GM04504 (cell line): ENCODE data around the gene SNX25.
"Not testable (repeated sequence)": the region's sequence is repeated elsewhere in the genome, so short reads cannot be mapped to it uniquely, and the experiment has no call there.

Source experiments
- DNase-seq: peaks from one replicate; pipeline ENCODE4 v3.0.0-alpha.2; 2012; ENCODE audit warnings: low read depth

The SNX25 gene

GRCh38 chr4:185235119-185235842, 25.9 kb downstream of the SNX25 start:
- no peak for DNase-seq

- DNase-seq = no peak
These were observed 26.6 kb downstream of the SNX25 start for GRCh38 chr4:185235843-185236503.

GRCh38 chr4:185237175-185237574, 27.8 kb downstream of the SNX25 start:
- DNase-seq = no peak

- no peak for DNase-seq
These were observed 28.9 kb downstream of the SNX25 start for GRCh38 chr4:185238215-185238681.

- DNase-seq = no peak
These were observed 29.4 kb downstream of the SNX25 start for GRCh38 chr4:185238750-185239149.

GRCh38 chr4:185240486-185240885, 31.1 kb downstream of the SNX25 start:
- not testable (repeated sequence) for DNase-seq

GRCh38 chr4:185242749-185243533, 33.5 kb downstream of the SNX25 start:
- DNase-seq = no peak

- no peak for DNase-seq
These were observed 34.5 kb downstream of the SNX25 start for GRCh38 chr4:185243879-185244278.

GRCh38 chr4:185244763-185245162, 35.4 kb downstream of the SNX25 start:
- no peak for DNase-seq

GRCh38 chr4:185246453-185246852, 37.1 kb downstream of the SNX25 start:
- DNase-seq = no peak

- DNase-seq = no peak
These were observed 37.8 kb downstream of the SNX25 start for GRCh38 chr4:185247151-185247550.

- DNase-seq = no peak
These were observed 39.1 kb downstream of the SNX25 start for GRCh38 chr4:185248393-185249039.

GRCh38 chr4:185249105-185249504, 39.7 kb downstream of the SNX25 start:
- no peak for DNase-seq

GRCh38 chr4:185254434-185254833, 45.0 kb downstream of the SNX25 start:
- no peak for DNase-seq

GRCh38 chr4:185255868-185256267, 46.5 kb downstream of the SNX25 start:
- DNase-seq = no peak

- DNase-seq = no peak
These were observed 47.0 kb downstream of the SNX25 start for GRCh38 chr4:185256446-185256845.

- DNase-seq = no peak
These were observed 47.7 kb downstream of the SNX25 start for GRCh38 chr4:185257086-185257485.

- DNase-seq = no peak
These were observed 48.3 kb downstream of the SNX25 start for GRCh38 chr4:185257694-185258093.

- DNase-seq = not testable (repeated sequence)
These were observed 49.3 kb downstream of the SNX25 start for GRCh38 chr4:185258741-185259140.

- DNase-seq = no peak
These were observed 50.3 kb downstream of the SNX25 start for GRCh38 chr4:185259719-185260118.

GRCh38 chr4:185261946-185262345, 52.5 kb downstream of the SNX25 start:
- DNase-seq = no peak

- no peak for DNase-seq
These were observed 54.0 kb downstream of the SNX25 start for GRCh38 chr4:185263419-185263818.
